Body of pancreas (tissue), 4 donors: ENCODE measurements around the gene SYK.

Experiments used
- CTCF ChIP-seq, 7 experiments: fragments of 450-650 bp in 4 of 7; fragments of 200-600 bp in 3 of 7; sonication (generic) in 3 of 7; IDR thresholded peaks; one replicate each; pipeline ENCODE4 v1.5.1; 2016 to 2019; ENCODE audit warnings: antibody characterized with exemption in 7 of 7
- POLR2A ChIP-seq, 3 donors: fragments of 450-650 bp; IDR thresholded peaks; one replicate each; pipeline ENCODE4 v1.6.1; 2016; ENCODE audit warnings: antibody characterized with exemption in 3 of 3, mild to moderate bottlenecking in 2 of 3

GRCh38 chr9:90907056-90907445 lies 105.4 kb downstream of the SYK start:
- TF ChIP-seq CTCF (IDR thresholded peaks at IDR 0.05): no peak
- no peak for TF ChIP-seq POLR2A (IDR thresholded peaks at IDR 0.05)
